SHP77 treated with DMSO at 0.1 percent for 48 hours (cell line): Measurements from ENCODE around the gene PRMT7.

Source experiments
- DNase-seq: peaks from one replicate; lab custom pipeline; 2025; lab: John Stamatoyannopoulos, UW

PRMT7 gene, protein sequence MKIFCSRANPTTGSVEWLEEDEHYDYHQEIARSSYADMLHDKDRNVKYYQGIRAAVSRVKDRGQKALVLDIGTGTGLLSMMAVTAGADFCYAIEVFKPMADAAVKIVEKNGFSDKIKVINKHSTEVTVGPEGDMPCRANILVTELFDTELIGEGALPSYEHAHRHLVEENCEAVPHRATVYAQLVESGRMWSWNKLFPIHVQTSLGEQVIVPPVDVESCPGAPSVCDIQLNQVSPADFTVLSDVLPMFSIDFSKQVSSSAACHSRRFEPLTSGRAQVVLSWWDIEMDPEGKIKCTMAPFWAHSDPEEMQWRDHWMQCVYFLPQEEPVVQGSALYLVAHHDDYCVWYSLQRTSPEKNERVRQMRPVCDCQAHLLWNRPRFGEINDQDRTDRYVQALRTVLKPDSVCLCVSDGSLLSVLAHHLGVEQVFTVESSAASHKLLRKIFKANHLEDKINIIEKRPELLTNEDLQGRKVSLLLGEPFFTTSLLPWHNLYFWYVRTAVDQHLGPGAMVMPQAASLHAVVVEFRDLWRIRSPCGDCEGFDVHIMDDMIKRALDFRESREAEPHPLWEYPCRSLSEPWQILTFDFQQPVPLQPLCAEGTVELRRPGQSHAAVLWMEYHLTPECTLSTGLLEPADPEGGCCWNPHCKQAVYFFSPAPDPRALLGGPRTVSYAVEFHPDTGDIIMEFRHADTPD

GRCh38 chr16:68310774-68311511 lies at the start of gene PRMT7, which contains the start of gene SLC7A6OS:
TSS of gene PRMT7 (plus strand) at chr16:68311019. CDS start at chr16:68315980, 4,961 bp downstream.
TSS of gene SLC7A6OS (minus strand) at chr16:68310946. CDS start at chr16:68310926, 20 bp downstream.
- peak; percentile 73 for DNase-seq

DNA sequence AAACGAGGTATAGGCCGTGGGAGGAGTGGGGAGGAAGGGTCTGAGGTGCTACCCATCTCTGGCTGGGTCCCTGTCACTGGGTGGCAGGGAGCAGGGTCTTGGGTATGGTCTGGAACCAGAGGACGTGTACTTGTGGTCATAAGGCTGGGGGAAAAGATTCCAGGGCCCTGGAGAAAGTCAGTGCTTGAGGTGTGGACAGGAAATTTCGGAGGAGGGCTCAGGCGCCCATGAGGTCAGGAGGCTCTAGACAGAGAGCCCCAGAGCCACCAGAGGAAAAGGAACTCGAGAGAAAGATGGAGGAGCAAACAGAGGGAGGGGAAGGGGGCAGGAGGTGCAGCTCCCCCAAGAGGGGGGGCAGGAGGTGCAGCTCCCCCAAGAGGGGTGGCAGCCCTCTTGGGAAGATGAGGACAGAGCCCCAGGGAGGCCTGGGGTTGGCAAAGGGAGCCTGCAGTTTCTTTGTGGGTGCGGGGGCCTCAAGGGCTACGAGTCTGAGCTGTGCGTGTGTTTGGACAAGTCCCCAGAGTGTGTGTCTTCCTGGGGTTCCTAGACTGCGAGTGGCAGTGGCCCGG lies 47.2 kb upstream of the PRMT7 start:
- DNase-seq = no peak

GRCh38 chr16:68264128-68265077 lies 46.4 kb upstream of the PRMT7 start, which contains the start of gene SLC7A6:
TSS of gene SLC7A6 (plus strand) at chr16:68264526. CDS start at chr16:68274727, 10,201 bp downstream.
- peak; percentile 37 for DNase-seq

- DNase-seq = no peak
Measured at GRCh38 chr16:68265078-68265920, 45.5 kb upstream of the PRMT7 start.

GRCh38 chr16:68267612-68268405 lies 43.0 kb upstream of the PRMT7 start:
- DNase-seq = no peak

GRCh38 chr16:68269793-68270192 lies 41.0 kb upstream of the PRMT7 start:
- no peak for DNase-seq

DNA sequence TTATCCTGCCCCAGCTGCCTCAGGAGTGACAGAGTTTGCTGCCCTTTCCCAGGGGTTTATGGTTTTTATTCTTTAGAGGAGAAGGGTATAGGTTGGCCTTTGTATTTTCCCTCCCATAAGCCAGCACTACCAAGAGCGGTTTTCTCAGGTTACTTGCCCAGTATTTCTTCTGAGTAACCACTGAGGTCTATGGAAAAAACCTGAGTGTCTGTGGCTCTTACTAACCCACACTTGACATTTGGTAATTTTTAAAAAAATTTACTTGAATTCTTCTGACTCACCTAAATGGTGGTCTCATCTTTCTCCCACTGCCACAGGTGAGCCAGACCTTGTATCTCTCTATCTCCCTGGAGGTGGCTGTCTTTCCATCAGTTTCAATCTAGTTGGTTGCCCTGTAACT lies 40.5 kb upstream of the PRMT7 start:
- no peak for DNase-seq

DNA sequence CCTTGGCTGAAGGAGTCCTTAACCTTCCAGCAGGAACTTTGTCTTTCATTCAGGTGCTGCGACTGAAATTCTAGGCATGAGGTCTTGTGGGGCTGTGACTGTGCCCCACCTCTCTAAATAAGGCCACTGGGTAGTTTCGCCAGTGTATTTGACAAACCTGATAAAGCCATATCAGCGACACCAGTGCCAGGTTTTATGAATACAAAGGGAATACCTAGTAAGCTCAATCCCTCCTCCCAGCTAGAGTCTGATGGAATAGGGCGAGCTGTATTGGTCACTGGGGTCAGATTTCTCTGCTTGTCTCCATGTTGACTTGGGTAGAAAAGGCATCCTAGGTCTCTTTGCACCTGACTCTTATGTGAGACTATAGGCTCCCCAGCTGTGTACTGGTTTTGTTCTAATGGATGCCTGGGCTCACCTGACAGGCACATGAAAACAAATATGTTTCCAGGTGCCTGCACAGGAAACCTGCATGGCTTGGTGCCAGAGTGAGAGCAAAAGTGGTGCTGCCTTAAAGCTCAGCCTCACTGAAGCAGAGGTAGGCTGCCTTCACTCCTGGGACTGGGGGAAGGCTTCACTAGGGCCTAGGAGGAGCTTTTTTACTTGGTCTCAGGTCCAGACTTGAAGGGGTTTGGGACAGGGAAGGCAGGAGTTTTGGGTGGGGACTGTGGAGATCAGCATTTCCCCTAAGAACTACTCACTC lies 38.2 kb upstream of the PRMT7 start:
- no peak for DNase-seq

DNA sequence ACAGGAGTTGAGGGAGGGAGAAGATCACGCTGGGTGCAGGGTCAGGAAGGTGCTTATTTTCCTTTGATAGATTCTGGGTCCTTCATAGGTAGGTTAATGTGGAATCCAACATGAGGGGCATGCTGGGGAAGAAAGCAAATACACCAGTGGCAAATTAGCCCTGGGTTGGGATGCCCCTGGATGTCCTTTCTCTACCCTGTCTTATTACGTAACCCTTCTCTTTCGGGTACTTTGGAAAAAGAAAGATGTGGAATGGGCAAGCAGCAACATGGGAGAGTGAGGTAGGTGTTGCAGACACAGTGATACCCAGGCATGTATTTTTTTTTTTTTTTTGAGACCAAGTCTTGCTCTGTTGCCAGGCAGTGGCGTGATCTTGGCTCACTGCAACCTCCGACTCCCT lies 37.4 kb upstream of the PRMT7 start:
- no peak for DNase-seq

DNA sequence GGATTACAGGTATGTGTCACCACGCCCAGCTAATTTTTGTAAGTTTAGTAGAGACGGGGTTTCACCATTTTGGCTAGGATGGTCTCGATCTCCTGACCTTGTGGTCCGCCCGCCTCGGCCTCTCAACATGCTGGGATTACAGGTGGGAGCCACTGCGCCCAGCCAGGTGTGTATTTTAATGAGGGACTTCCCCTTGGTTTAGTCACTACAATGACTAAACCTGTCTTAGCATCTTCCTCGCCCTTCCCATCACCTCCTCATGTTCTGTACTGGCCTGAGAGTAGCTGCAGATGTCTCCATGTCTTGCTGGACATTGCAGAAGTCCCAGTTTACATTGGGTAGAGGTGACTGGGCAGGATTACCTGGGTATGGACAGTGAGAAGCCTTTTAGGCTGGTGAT lies 36.9 kb upstream of the PRMT7 start:
- DNase-seq = no peak

DNA sequence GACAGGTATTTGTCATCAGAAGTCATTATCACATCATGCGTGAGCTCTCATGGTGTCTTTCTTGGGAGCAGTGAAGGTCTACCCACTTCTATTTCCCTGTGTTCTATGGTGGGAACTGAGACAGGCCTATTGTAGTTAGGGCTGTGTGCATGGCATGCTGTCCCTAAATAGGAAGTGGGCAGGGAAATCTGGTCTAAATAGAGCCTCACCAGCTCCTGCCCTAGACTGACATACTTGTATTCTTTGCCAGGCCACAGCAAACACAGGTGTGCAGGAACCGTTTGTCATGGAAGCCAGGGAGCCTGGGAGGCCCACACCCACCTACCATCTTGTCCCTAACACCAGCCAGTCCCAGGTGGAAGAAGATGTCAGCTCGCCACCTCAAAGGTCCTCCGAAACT lies 36.4 kb upstream of the PRMT7 start:
- DNase-seq = no peak

DNA sequence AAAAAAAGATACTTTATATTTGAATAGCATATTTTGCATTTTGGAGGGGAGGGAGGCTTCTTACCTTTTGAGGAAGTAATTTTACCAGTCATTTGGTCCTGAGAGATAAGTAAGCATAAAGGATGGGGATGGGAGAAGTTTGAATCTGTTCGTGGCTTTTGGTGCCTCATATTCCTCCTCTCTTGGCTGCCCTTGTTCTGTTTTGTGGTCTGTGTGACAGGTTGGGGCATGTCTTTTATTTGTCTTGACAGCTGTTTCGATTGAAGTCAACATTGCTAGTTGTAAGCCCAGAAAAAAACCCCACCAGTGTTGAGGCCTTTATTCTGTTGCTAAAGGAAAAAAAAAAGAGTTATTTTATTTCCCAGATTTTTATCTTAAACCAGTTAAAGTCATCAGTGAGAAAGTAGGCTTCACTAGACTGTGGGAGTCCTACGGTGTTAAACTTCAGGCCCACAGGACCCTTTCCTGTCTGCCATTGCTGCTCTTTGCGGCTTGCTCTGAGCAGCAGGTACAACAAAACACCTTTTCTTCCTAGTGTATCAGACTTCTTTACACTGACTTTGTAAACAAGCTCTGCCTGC lies 35.1 kb upstream of the PRMT7 start:
- peak; percentile 14 for DNase-seq

GRCh38 chr16:68276223-68276622 lies 34.6 kb upstream of the PRMT7 start:
- no peak for DNase-seq

- no peak for DNase-seq
Measured at GRCh38 chr16:68279726-68280558, 30.9 kb upstream of the PRMT7 start.

GRCh38 chr16:68281368-68282063 lies 29.3 kb upstream of the PRMT7 start:
- DNase-seq = no peak

- DNase-seq = no peak
Measured at GRCh38 chr16:68282064-68282452, 28.8 kb upstream of the PRMT7 start.

- no peak for DNase-seq
Measured at GRCh38 chr16:68283346-68283745, 27.5 kb upstream of the PRMT7 start.
